LNCaP clone FGC (cell line): ENCODE results near the gene BAMBI.

Source experiments
- DNase-seq: peaks from one replicate; pipeline ENCODE4 v3.0.0-alpha.2; 2011; ENCODE audit warnings: low read depth
- H3K4me3 ChIP-seq: 2 replicates; pipeline ENCODE4 v1.5.1; 2011; ENCODE audit warnings: mild to moderate bottlenecking, low read depth, low read length, control low read depth
- TF ChIP-seq, protein P1 (sequence below): IDR thresholded peaks from 2 replicates; pipeline ENCODE4 v1.5.1; 2012; ENCODE audit warnings: mild to moderate bottlenecking; ENCODE audit not compliant: control insufficient read depth, insufficient read depth; ENCODE audit errors: extremely low read depth

Gene BAMBI

GRCh38 chr10:28690545-28690944, 13.2 kb downstream of the BAMBI start:
- TF ChIP-seq, protein P1, sequence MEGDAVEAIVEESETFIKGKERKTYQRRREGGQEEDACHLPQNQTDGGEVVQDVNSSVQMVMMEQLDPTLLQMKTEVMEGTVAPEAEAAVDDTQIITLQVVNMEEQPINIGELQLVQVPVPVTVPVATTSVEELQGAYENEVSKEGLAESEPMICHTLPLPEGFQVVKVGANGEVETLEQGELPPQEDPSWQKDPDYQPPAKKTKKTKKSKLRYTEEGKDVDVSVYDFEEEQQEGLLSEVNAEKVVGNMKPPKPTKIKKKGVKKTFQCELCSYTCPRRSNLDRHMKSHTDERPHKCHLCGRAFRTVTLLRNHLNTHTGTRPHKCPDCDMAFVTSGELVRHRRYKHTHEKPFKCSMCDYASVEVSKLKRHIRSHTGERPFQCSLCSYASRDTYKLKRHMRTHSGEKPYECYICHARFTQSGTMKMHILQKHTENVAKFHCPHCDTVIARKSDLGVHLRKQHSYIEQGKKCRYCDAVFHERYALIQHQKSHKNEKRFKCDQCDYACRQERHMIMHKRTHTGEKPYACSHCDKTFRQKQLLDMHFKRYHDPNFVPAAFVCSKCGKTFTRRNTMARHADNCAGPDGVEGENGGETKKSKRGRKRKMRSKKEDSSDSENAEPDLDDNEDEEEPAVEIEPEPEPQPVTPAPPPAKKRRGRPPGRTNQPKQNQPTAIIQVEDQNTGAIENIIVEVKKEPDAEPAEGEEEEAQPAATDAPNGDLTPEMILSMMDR, result no peak
- DNase-seq, result no peak
- no peak overlapping the region for H3K4me3 ChIP-seq

DNA sequence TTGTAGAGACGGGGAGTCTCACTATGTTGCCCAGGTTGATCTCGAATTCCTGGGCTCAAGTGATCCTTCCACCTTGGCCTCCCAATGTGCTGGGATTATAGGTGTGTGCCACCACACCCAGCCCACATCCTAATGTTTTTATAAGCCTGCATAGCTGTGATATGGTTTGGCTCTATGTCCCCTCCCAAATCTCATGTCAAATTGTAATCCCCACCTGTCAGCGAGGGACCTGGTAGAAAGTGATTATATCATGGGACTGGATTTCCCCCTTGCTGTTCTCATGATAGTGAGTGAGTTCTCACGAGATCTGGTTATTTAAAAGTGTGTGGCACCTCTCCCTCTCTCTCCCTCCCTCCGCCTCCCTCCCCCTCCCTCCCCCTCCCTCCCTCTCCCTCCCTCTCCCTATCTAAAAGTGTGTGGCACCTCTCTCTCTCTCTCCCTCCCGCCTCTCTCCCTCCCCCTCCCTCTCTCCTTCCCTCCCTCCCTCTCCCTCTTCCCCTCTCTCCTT, 13.9 kb downstream of the BAMBI start:
- TF ChIP-seq, protein P1, result no peak
- H3K4me3 ChIP-seq, result no peak overlapping the region
- DNase-seq, result no peak

DNA sequence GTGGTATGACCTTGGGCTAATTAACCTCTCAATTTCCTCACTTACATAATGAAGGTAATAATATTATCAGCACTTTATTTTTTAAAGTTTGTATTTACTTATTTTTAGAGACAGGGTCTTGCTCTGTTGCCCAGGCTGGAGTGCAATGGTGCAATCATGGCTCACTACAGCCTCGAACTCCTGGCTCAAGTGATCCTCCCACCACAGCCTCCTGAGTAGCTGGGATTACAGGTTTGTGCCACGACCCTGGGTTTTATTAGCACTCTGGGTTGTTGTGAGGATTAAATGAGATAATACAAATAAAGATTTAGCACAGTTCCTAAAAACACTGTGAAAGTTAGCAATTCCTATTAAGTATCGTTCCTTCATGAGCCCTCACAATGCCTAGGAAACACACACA, 14.7 kb downstream of the BAMBI start:
- TF ChIP-seq, protein P1, result no peak
- DNase-seq, result no peak
- H3K4me3 ChIP-seq, result no peak overlapping the region

DNA sequence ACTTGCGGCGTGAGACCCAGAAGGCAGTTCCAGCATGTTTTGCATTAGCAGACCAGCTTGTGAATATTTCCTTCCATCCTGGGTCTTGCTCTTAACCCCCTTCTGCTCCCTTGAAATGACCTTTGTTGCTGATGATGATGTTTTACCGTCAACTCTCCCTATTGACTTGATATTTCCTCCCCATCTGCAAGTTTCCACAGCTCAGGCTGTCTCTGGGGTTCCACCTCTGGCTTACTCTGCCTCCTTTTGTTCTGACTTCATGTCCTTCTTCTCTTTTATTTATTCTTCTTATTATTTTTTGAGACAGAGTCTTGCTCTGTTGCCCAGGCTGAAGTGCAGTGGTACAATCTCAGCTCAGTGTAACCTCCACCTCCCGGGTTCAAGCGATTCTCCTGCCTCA, 17.2 kb downstream of the BAMBI start:
- TF ChIP-seq, protein P1, result no peak
- no peak overlapping the region for H3K4me3 ChIP-seq
- no peak for DNase-seq

DNA sequence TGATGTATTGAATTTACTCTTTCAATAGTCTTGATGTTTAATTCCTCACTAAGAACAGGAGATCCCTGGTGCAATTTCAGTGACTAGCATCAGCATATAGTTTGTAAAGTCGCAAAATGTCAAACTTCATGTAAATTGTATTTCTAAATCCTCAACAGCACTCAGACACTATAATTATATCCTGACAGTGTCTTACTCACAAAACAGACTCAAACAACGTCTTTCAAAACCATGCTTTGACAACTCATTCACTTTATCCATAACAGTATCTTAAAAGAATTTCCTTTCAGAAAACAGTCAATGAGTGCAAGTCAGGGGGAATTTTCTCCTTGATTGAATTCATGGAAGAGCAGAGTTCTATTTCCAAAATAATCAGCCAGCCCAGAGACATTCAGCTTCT, 20.8 kb downstream of the BAMBI start:
- H3K4me3 ChIP-seq, result no peak overlapping the region
- TF ChIP-seq, protein P1, result no peak
- DNase-seq, result no peak

DNA sequence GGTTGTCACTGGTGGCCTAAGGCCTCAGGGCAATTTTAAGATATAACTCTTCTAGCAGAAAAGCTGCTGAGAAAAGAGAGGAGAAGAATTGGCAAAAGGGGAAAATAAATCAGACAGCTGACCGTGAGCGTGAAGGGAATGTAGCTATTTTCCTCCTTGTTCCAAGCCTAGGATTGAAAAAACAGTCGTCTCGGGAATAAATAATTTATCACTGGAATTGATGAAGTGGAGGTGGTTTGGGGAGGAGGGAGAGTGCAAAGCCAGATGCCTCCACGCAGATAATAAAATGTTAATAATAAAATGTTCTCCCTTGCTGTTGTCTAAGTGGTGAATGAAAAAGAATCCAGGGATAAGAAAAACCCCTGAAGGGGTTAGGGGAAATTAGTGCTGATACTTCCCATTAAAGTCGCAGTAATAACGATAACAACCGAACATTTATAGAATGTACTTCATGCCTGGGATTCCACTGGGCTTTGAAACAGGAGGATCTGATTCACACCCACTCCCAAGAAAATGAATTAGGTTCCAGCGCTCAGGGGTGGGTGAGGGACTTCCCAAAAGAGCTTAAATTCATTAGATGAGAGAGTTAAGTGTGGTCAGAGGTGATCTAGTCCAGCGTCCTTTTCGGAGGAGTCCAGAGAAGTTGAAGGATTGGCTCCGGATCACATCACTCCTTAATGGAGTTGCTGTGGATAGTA, 27.3 kb downstream of the BAMBI start:
- TF ChIP-seq, protein P1, result no peak
- H3K4me3 ChIP-seq, result no peak overlapping the region
- no peak for DNase-seq

- no peak for DNase-seq
- TF ChIP-seq, protein P1, result no peak
- no peak overlapping the region for H3K4me3 ChIP-seq
Measured at GRCh38 chr10:28705472-28705871, 28.2 kb downstream of the BAMBI start.
